Measurements from ENCODE around the gene ANO3. TPM values are rescaled to one million over a fixed set of nuclear protein-coding genes. Genes with fewer than 3 reads are reported as not detected.

ANO3 gene
- total RNA-seq, 1 donor from 2014 or later, result 8.2 TPM

GRCh38 chr11:26702406-26702805, 370.5 kb downstream of the ANO3 start:
- no peak overlapping the region for H3K27ac ChIP-seq
- DNase-seq (ENCODE audit: low spot score in 2 of 2), result no peak
- no peaks in the 10 kb centered on the region for H3K36me3 ChIP-seq
- no peaks in the 10 kb centered on the region for H3K9me3 ChIP-seq
- no peak overlapping the region for H3K4me3 ChIP-seq
- no peaks in the 10 kb centered on the region for H3K4me1 ChIP-seq
- no peak for TF ChIP-seq CTCF (IDR thresholded peaks at IDR 0.05)
- intact Hi-C loops (cut with DNase I), result no loop called here
- H3K27me3 ChIP-seq, result no peaks in the 10 kb centered on the region

GRCh38 chr11:26703411-26704191, 371.7 kb downstream of the ANO3 start:
- Histone ChIP-seq H3K27ac (no peak overlapping the region), H3K4me3 (no peak overlapping the region), H3K9me3 (no peaks in the 10 kb centered on the region), H3K27me3 (no peaks in the 10 kb centered on the region), H3K36me3 (no peaks in the 10 kb centered on the region), H3K4me1 (no peaks in the 10 kb centered on the region)
- intact Hi-C loops (cut with DNase I), result no loop called here
- no peak for TF ChIP-seq CTCF (IDR thresholded peaks at IDR 0.05)
- no peak for DNase-seq (ENCODE audit: low spot score in 2 of 2)

GRCh38 chr11:26704249-26704648, 372.3 kb downstream of the ANO3 start:
- no peak for TF ChIP-seq CTCF (IDR thresholded peaks at IDR 0.05)
- intact Hi-C loops (cut with DNase I), result no loop called here
- DNase-seq (ENCODE audit: low spot score in 2 of 2), result no peak
- no peak overlapping the region for H3K4me3 ChIP-seq
- no peaks in the 10 kb centered on the region for H3K9me3 ChIP-seq
- H3K36me3 ChIP-seq, result no peaks in the 10 kb centered on the region
- no peak overlapping the region for H3K27ac ChIP-seq
- no peaks in the 10 kb centered on the region for H3K4me1 ChIP-seq
- H3K27me3 ChIP-seq, result no peaks in the 10 kb centered on the region

GRCh38 chr11:26706181-26706580, 374.3 kb downstream of the ANO3 start:
- Histone ChIP-seq H3K4me1 (no peaks in the 10 kb centered on the region), H3K27ac (no peak overlapping the region), H3K36me3 (no peaks in the 10 kb centered on the region), H3K4me3 (no peak overlapping the region), H3K27me3 (no peaks in the 10 kb centered on the region), H3K9me3 (no peaks in the 10 kb centered on the region)
- no peak for TF ChIP-seq CTCF (IDR thresholded peaks at IDR 0.05)
- DNase-seq (ENCODE audit: low spot score in 2 of 2), result no peak
- intact Hi-C loops (cut with DNase I), result no loop called here

GRCh38 chr11:26708736-26709456, 377.0 kb downstream of the ANO3 start:
- no peak for TF ChIP-seq CTCF (IDR thresholded peaks at IDR 0.05)
- intact Hi-C loops (cut with DNase I), result no loop called here
- Histone ChIP-seq H3K9me3 (no peaks in the 10 kb centered on the region), H3K4me1 (no peaks in the 10 kb centered on the region), H3K4me3 (no peak overlapping the region), H3K27me3 (no peaks in the 10 kb centered on the region), H3K27ac (no peak overlapping the region), H3K36me3 (no peaks in the 10 kb centered on the region)
- no peak for DNase-seq (ENCODE audit: low spot score in 2 of 2)
